ENCODE measurements around the gene DMRTC1.
"Not testable (repeated sequence)": the region's sequence is repeated elsewhere in the genome, so short reads cannot be mapped to it uniquely, and the experiment has no call there.

DMRTC1 gene, protein sequence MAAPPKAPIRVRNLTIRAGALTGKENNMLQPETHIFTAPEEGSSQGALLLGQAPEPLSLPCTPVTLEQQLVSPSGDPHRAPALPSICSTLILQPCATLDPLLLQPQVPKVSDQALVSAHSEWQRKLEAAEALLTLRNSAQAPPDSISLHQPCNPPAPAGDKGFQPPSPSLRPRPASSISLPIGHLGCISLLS

DNA sequence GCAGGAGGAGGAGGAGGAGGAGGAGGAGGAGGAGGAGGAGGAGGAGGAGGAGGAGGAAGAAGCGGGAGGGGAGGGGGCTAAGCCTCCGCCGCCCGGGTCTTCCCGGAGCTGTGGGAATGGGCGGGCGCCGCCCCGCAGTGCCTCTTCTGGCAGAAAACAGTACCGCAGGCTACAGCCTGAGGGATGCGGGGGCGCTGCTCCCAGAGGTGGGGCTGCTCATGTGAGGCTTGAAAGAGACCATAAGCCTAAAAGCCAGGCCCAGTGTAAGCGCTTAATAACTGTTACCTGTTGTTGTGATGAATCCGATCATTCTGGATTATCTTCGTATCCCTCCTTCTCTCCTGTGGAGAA lies at the start of gene DMRTC1:
Gene DMRTC1, minus strand, starts transcription at position 19 of the 351 bp plus-strand sequence. CDS start 68,143 bp downstream, outside the sequence.
- not testable (repeated sequence) for DNase-seq

DNA sequence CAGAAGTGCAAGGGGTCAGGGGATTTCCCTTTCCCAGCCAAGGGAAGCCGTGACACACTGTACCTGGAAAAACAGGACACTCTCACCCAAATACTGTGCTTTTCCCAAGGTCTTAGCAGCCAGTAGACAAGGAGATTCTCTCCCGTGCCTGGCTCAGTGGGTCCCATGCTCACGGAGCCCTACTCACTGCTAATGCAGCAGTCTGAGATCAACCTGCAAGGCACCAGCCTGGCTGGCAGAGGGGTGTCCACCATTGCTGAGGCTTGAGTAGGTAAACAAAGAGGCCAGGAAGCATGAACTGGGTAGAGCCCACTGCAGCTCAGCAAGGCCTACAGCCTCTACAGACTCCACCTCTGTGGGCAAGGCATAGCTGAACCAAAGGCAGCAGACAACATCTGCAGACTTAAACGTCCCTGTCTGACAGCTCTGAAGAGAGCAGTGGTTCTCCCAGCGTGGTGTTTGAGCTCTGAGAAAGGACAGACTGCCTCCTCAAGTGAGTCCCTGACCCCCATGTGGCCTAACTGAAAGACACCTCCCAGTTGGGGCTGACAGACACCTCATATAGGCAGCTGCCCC lies 37.3 kb upstream of the DMRTC1 start:
- DNase-seq = not testable (repeated sequence)

DNA sequence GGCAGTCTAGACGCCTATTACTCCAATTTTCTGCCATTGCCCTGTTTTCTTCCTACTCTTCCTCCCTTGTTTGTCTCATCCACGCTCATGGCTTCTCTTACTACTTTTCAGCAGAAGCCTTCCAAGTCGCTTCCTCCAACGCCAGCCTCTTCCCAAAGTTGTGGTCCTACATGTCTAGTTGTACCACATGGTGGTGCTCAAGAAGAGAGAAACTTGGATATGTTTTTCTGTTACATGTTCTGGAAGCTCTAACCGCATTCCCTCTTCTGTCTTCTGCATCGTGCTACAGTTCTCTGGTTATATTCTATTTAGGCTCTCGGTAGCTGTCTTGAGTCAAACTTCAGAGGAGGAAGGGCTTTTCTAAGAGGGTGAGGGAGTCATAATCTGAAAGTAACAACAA lies 31.2 kb upstream of the DMRTC1 start:
- not testable (repeated sequence) for DNase-seq

DNA sequence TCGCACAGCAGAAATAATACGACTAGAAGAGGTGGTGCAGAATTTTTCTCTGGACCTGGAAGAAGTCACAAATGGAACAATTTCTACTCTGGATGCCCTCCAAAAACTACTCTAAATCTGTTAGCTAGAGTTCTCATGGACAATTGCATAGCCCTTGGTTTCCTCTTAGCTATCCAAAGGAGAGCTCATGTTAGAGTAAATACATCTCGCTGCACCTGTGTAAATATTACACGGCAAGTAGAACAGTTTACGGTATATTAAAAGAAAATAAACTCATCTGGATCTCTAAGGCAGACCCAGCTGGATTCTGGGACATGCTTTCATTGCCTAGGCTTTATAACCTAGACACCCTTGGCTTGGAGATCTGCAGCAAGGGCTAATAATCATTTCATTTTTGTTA lies 28.2 kb upstream of the DMRTC1 start:
- DNase-seq = not testable (repeated sequence)

DNA sequence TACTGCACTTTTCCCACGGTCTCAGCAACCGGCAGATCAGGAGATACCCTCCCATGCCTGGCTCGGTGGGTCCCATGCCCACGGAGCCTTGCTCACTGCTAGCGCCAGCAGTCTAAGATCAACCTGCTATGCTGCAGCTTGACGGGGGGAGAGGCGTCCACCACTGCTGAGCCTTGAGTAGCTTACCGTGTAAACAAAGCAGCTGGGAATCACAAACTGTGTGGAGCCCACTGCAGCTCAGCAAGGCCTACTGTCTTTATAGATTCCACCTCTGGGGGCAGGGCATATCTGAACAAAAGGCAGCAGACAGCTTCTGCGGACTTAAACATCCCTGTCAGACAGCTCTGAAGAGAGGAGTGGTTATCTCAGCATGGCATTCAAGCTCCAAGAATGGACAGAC lies 16.3 kb upstream of the DMRTC1 start:
- not testable (repeated sequence) for DNase-seq

DNA sequence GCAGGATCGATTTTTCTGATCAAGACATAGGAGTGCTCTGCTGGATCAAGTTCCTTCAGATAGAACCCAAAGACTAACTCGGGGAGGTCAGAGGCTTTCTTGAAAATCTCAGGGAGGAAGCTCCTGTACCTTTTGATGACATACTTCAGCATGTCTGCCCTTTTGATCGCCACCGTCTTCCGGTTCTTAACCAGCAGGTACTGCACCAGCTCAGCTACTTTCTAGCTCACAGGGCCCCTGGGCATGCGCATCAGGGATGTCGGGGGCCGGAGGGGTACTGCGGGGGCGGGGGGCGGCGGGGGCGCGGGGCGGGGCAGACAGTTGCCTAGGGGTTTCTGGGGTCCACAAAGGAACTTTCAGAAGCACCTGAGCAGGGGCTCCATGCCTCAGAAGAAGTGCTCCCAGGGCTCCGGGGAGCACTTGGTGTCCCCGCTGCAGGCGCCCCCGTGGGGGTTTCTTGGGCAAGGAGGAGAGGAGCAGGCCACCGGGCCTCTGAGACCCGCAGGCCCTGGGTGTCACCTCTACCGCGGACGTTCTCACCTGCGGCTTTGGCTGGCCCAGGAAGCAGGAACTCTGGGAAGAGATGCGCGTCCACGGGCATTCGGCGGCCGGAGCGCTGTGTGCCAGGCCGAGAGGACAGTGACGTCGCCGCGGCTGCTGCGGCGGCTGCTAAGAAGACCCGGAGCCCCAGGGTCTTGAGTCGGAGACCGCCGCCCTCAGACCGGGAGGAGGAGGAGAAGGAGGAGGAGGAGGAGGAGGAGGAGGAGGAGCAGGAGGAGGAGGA lies 410 bp downstream of the DMRTC1 start:
- DNase-seq = not testable (repeated sequence)

DNA sequence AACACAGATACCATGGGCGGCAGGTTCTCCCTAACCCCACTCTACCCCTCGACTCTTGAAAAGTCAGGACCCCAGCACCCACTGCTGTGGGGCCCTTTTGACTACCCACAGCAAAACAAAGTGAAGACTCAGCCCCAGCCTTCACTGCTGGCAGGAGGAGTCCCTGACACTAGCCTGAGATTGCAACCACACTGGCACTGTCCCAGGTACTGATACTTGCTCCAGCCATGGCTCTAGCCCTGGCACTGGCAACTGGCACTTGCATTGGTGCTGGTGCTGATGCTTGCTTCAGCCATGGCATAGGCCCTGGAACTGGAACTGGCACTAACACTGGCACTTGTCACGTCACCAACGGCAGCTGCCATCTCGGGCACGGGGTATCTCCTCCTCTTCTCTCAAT lies 1.4 kb downstream of the DMRTC1 start:
- DNase-seq = not testable (repeated sequence)

DNA sequence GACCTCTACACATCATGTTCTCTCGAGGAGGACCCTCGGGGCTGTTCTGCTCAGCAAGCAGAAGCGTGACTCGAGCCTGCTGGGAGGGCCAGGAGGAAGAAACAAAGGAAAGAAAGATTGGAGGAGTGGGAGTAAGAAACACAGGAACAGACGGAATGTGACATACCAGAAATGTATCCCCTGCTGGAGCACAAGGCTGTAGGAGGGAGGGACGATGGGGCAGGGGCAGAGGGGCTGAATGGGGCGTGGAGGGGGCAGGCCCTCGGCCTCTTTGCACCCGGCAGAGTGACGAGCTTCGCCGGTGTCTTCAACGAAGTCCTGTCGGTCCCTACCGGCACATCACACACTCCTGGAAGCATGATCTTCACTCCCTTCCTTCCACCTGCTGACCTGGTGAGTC lies 5.7 kb downstream of the DMRTC1 start, which contains the start of gene FAM236A:
Gene FAM236A, plus strand, starts transcription at position 301 of the 400 bp plus-strand sequence. Its CDS starts 57 bp downstream, at position 358.
- DNase-seq = not testable (repeated sequence)

DNA sequence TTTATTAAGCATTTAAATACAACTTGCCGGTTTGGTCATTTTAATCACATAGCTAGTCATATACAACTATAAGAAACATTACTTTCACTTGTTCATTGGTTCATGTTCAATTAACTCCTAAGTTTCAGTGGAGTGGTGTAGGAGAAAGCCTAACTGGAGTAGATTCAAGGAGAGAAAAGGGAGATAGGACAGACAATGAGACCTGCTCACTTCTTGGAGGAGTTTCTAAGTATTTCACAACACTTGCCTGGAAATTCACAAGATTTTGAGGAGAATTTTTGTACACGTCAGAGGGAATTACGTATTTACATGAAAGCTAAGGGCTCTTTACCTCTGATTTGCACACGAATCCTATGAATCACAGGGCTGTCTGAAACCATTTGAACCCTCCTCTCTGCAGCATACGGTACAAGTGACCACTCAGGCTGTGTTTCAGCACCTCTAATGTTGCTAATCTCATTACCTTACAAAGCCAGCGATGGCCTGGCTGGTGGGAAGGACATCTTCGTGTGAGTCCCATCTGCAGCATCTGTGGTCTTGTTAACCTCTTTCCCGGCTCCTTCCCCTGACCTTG lies 6.7 kb downstream of the DMRTC1 start:
- not testable (repeated sequence) for DNase-seq

DNA sequence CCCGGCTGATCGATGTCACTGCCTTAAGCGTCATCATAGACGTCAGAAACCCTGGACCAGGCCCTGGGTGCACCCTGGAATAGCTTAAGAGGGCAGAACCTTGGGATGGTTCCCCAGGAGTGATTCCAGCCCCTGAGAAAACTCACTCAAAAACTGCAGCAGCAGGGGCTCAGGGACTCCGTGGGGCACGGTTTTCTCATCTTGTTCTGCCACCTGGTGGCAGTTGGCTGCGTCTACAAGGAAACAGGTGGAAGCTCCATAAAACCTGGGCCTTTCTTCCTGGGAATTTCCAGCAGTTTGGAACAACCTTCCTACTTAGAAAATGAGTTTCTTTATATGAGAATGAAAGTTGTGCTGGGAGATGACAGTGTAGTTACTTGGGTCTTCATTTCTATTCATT lies 7.2 kb downstream of the DMRTC1 start:
- DNase-seq = not testable (repeated sequence)

DNA sequence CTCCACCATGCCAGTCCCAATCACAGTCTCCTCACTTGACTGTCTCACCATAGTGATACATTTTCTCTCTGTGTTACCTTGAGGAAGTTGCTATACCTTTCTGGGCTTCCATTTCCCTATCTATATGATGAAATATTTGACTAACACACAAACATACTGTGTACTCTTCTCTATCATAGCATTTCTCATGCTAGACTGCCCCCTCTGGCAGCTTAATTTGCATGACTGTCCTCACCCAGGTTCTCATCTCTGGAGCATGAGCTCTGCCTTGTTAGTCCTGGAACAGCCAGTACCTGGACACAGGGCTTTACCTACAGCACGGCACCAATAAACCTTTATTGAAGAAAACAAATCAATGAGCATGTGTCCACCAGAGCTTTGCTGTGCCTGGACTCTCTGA lies 11.4 kb downstream of the DMRTC1 start:
- DNase-seq = not testable (repeated sequence)

DNA sequence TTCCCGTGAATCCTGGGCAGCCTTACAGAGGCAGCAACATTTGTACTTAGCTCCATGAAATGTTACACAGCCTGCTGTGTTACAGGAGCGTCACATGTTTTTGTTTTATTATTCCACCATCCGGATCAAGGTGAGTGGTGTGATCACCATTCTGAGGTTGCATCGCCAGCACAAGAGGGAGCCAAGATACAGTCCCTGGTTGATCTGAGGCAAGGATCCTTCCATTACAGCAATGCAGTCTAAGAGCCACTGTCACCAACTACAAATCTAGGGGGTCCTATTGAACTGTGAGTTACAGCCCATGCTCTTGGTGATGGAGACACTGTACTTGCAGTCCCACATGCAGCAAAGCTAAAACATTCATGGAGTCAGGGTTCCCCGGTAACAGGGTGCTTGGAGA lies 27.5 kb downstream of the DMRTC1 start:
- not testable (repeated sequence) for DNase-seq

DNA sequence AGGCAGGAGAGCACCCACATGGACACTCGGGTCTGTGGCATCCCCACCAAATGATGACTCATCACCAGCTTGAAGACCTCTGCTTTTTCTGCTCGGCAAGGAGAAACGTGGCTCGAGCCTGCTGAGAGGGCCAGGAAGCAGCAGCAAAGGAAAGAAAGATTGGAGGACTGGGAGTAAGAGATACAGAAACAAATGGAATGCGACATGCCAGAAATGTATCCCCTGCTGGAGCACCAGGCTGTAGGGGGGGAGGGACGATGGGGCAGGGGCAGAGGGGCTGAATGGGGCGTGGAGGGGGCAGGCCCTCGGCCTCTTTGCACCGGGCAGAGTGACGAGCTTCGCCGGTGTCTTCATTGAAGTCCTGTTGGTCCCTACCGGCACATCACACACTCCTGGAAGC lies 31.3 kb downstream of the DMRTC1 start, which contains the start of gene FAM236C:
Gene FAM236C, plus strand, starts transcription at position 301 of the 400 bp plus-strand sequence. CDS start 100 bp downstream, outside the sequence.
- DNase-seq = not testable (repeated sequence)

DNA sequence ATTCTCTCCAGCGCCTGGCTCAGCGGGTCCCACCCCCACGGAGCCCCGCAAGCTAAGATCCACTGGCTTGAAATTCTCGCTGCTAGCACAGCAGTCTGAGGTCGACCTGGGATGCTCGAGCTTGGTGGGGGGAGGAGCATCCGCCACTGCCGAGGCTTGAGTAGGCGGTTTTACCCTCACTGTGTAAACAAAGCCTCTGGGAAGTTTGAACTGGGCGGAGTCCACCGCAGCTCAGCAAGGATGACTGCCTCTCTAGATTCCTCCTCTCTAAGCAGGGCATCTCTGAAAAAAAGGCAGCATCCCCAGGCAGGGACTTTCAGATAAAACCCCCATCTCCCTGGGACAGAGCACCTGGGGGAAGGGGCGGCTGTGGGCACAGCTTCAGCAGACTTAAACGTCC lies 53.9 kb downstream of the DMRTC1 start:
- not testable (repeated sequence) for DNase-seq

DNA sequence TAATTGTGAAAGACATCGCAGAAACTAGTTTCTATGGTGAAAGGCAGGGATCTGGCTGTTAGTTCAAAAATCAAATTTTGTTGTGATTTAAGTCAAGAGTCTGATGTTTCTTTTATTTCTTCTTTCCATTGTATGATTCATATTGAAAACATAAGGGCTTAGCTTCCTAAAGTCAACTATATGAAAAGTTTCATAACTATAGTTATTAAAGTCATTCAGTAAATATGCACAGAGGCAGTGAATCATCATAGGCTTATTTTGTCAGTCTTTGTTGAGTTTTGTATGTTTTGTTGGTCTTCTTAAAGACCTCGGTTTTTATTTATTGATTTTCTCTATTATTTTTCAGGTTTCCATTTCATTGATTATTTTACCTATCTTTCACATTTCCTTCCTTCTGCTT lies 60.7 kb downstream of the DMRTC1 start:
- not testable (repeated sequence) for DNase-seq

DNA sequence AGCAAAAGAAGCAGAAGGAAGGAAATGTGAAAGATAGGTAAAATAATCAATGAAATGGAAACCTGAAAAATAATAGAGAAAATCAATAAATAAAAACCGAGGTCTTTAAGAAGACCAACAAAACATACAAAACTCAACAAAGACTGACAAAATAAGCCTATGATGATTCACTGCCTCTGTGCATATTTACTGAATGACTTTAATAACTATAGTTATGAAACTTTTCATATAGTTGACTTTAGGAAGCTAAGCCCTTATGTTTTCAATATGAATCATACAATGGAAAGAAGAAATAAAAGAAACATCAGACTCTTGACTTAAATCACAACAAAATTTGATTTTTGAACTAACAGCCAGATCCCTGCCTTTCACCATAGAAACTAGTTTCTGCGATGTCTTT lies 106.1 kb downstream of the DMRTC1 start:
- not testable (repeated sequence) for DNase-seq

DNA sequence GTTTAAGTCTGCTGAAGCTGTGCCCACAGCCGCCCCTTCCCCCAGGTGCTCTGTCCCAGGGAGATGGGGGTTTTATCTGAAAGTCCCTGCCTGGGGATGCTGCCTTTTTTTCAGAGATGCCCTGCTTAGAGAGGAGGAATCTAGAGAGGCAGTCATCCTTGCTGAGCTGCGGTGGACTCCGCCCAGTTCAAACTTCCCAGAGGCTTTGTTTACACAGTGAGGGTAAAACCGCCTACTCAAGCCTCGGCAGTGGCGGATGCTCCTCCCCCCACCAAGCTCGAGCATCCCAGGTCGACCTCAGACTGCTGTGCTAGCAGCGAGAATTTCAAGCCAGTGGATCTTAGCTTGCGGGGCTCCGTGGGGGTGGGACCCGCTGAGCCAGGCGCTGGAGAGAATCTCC lies 112.9 kb downstream of the DMRTC1 start:
- not testable (repeated sequence) for DNase-seq
